ENCODE data around the gene NTNG1.

GRCh38 chr1:107138166-107138565 is 2.7 kb upstream of the NTNG1 start:
- TF ChIP-seq SRF (IDR thresholded peaks at IDR 0.05; ENCODE audit: low read depth, low read length) = no peak
- no peak for TF ChIP-seq NFYB (CRISPR knock-in tag; IDR thresholded peaks at IDR 0.05)
- no peak for TF ChIP-seq ZMYM4 (CRISPR knock-in tag; IDR thresholded peaks at IDR 0.05)
- TF ChIP-seq MYPOP (CRISPR knock-in tag; IDR thresholded peaks at IDR 0.05) = no peak
- no peak for TF ChIP-seq POLR2AphosphoS5 (IDR thresholded peaks at IDR 0.05; ENCODE audit: low read depth, low read length)
